Caco-2 (cell line): ENCODE results near the gene RPS14. TPM values are rescaled to one million over a fixed set of nuclear protein-coding genes. Genes with fewer than 3 reads are reported as not detected.

Experiments
- BruUV-seq: library from RNA; stranded (reverse); fragments of 400-500 nt; replicated peaks from 2 replicates; lab custom pipeline; 2021; lab: Mats Ljungman, UMichigan
- CTCF ChIA-PET: fragments of 300-600 bp; sonication (Branson Sonifier 250); formaldehyde crosslinking; loops from one replicate; lab custom pipeline; 2022; ENCODE audit warnings: antibody characterized with exemption; lab: Charles Lee
- POLR2A ChIA-PET: fragments of 300-600 bp; sonication (Branson Sonifier 250); formaldehyde crosslinking; loops from one replicate; lab custom pipeline; 2022; ENCODE audit warnings: antibody characterized with exemption; lab: Charles Lee
- DNase-seq, 2 experiments: peaks; one replicate each; pipeline versions ENCODE4 v3.0.0 to v3.0.0-alpha.2; 2020 to 2022
- H3K27me3 ChIP-seq: replicated peaks from 2 replicates; pipeline ENCODE4 v1.6.0; 2011; ENCODE audit warnings: low read length; ENCODE audit not compliant: control insufficient read depth, insufficient read depth
- H3K36me3 ChIP-seq: 2 replicates; pipeline ENCODE4 v1.5.1; 2011; ENCODE audit warnings: low read length; ENCODE audit not compliant: control insufficient read depth, insufficient read depth
- H3K4me1 ChIP-seq: fragments of 250-450 bp; sonication (Bioruptor Pico); 2 replicates; pipeline ENCODE4 v1.5.1; 2020; ENCODE audit warnings: mild to moderate bottlenecking
- H3K4me3 ChIP-seq: 2 replicates; pipeline ENCODE4 v1.5.1; 2011; ENCODE audit warnings: low read depth, mild to moderate bottlenecking, control low read depth, low read length
- H3K9me3 ChIP-seq: fragments of 250-450 bp; sonication (Bioruptor Pico); 2 replicates; pipeline ENCODE4 v1.5.1; 2020; ENCODE audit warnings: mild to moderate bottlenecking, moderate library complexity
- H3K27ac Mint-ChIP-seq: one replicate; pipeline ENCODE4 v1.8.0; 2022; ENCODE audit warnings: mixed read lengths; ENCODE audit not compliant: unreplicated experiment
- H3K27me3 Mint-ChIP-seq: one replicate; pipeline ENCODE4 v1.8.0; 2022; ENCODE audit warnings: mixed read lengths; ENCODE audit not compliant: insufficient read depth, unreplicated experiment
- H3K36me3 Mint-ChIP-seq: one replicate; pipeline ENCODE4 v1.8.0; 2022; ENCODE audit warnings: mild to moderate bottlenecking, mixed read lengths; ENCODE audit not compliant: insufficient read depth, unreplicated experiment
- H3K4me1 Mint-ChIP-seq: one replicate; pipeline ENCODE4 v1.8.0; 2022; ENCODE audit warnings: low read depth, mixed read lengths; ENCODE audit not compliant: unreplicated experiment
- H3K4me3 Mint-ChIP-seq: one replicate; pipeline ENCODE4 v1.8.0; 2022; ENCODE audit warnings: mild to moderate bottlenecking, moderate library complexity, mixed read lengths; ENCODE audit not compliant: unreplicated experiment
- H3K9me3 Mint-ChIP-seq: one replicate; pipeline ENCODE4 v1.8.0; 2022; ENCODE audit warnings: mixed read lengths; ENCODE audit not compliant: unreplicated experiment
- intact Hi-C: fragments of 100-400 bp; cut with micrococcal nuclease; formaldehyde crosslinking; loops from one replicate; pipeline ENCODE4 v1.10.0; 2022; ENCODE audit not compliant: unreplicated experiment
- total RNA-seq: library from RNA; stranded (reverse); gene quantifications from 2 replicates; pipeline ENCODE4 v1.2.3, GENCODE V29; 2022
- TF ChIP-seq, protein P1 (sequence below), 2 experiments: fragments of 200-600 bp in 1 of 2; IDR thresholded peaks; 1 replicate in 1 of 2; 2 replicates in 1 of 2; pipeline versions ENCODE4 v1.5.1 to v1.8.0; 2011 to 2022; ENCODE audit warnings: antibody characterized with exemption in 1 of 2, control low read depth in 1 of 2, inconsistent platforms in 1 of 2, low read depth in 1 of 2, low read length in 1 of 2, mild to moderate bottlenecking in 1 of 2, moderate library complexity in 1 of 2; ENCODE audit not compliant: insufficient read depth in 1 of 2, severe bottlenecking in 1 of 2, unreplicated experiment in 1 of 2

Gene RPS14
- total RNA-seq, 1 experiment from 2014 or later: 2,300 TPM

DNA sequence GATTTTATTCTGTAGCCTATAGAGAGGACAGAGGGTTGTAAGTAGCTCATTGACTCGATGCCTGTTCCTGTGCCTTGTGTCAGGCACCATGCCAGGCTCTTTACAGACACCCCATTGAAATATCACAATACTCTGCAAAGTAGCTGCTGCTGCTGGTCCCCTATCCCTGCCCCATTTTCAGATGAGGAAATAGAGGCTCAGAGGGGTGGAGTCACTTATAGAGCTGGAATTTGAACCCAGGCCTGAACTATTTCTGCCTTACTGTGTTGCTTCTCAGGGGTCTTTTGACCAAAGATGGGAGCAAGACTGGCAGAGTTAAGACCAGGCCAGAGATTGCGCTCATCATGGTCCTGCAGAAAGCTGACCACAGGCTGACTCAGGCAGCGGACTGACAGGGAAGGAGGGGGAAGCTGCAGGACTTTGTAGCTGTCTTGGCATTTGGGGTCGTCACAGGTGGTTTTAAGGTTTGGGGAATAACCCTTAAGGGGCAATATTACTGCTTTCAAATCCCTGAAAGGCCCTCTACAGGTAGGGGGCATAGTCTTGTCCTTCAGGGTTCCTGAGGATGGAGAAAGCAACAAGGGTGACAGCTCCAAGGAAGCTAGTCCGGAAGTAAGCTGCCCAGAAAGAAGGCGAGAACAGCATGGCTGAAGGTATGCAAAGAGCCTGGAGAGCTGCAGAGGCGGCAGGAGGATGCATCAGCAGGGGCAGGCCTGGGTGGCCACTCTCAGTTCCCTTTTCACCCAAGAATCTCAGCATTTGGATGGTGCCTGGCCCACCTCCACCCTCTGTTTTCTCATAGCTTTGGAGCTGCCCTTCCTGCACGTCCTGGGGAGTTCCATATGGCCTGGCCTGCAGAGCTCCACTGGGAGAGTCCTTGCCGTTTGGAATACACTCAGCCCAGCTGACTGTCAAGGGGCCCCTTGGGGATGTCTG lies 40.1 kb upstream of the RPS14 start:
- peak overlapping the region; percentile 13 for H3K27ac Mint-ChIP-seq
- TF ChIP-seq, protein P1, sequence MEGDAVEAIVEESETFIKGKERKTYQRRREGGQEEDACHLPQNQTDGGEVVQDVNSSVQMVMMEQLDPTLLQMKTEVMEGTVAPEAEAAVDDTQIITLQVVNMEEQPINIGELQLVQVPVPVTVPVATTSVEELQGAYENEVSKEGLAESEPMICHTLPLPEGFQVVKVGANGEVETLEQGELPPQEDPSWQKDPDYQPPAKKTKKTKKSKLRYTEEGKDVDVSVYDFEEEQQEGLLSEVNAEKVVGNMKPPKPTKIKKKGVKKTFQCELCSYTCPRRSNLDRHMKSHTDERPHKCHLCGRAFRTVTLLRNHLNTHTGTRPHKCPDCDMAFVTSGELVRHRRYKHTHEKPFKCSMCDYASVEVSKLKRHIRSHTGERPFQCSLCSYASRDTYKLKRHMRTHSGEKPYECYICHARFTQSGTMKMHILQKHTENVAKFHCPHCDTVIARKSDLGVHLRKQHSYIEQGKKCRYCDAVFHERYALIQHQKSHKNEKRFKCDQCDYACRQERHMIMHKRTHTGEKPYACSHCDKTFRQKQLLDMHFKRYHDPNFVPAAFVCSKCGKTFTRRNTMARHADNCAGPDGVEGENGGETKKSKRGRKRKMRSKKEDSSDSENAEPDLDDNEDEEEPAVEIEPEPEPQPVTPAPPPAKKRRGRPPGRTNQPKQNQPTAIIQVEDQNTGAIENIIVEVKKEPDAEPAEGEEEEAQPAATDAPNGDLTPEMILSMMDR (IDR thresholded peaks at IDR 0.05; ENCODE audit: insufficient read depth in 1 of 2, low read depth in 1 of 2, low read length in 1 of 2, severe bottlenecking in 1 of 2, unreplicated experiment in 1 of 2): no peak
- Histone ChIP-seq H3K4me3 (no peak overlapping the region), H3K36me3 (peaks cover 3% of the 10 kb centered on the region; the same call in 1 of the 2 replicates), H3K27me3 (no peaks in the 10 kb centered on the region), H3K9me3 (no peaks in the 10 kb centered on the region), H3K4me1 (peaks cover 57% of the 10 kb centered on the region)
- H3K36me3 Mint-ChIP-seq: peaks cover 47% of the 10 kb centered on the region
- no peak overlapping the region for H3K4me3 Mint-ChIP-seq
- DNase-seq: no peak
- POLR2A ChIA-PET: no interaction called here
- intact Hi-C loops: no loop called here
- no peaks in the 10 kb centered on the region for H3K27me3 Mint-ChIP-seq
- no peaks in the 10 kb centered on the region for H3K9me3 Mint-ChIP-seq
- no TSS peak for BruUV-seq
- CTCF ChIA-PET: interaction anchor here (0.6 to 1.6 kb wide), 3 partner anchors 16 to 1268 kb away, joined by 3 to 5 read pairs (median 4); no protein-coding TSS in a partner anchor
- peaks cover 54% of the 10 kb centered on the region for H3K4me1 Mint-ChIP-seq

DNA sequence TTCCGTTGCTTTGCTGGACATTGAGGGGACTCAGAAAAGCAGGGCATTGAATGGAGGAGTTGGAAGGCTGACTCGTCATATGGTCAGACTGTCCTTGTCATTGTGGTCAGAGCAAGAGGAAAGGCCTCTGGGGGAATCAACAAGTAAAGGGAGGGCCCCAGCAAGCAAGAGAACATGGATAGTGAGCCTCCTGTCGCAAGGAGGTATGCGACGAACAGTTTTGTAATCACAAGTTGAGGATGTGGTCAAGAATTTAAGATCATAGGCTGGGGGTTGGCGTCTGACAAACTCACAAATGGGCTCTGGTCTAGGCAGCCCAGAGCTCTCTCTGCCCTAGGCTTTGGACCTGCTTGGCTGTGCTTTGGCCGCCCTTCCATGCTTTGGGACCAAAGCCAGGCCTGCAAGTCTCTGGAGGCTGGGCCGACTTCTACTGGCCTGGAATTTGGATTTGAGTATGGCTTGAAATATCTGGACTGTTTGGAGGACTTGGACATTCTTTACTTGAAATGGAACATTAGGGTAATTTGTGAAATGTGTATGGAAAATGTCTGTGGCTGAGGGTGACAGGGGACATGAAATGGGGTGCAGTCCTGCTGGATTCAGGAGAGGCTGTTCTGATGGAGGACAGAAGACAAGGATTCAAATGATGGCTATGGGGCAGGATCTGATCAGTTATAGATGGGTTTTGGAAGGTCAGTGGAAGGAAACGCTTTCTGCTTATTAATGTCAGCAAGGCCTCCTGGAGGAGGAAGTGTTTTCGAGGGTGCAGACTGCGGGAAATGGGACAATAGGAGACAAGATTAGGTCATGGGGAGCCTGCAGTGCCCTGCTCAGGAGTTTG lies 39.2 kb upstream of the RPS14 start:
- H3K4me1 Mint-ChIP-seq: peaks cover 54% of the 10 kb centered on the region
- peak overlapping the region; percentile 66 for H3K4me3 Mint-ChIP-seq
- Histone ChIP-seq H3K9me3 (no peaks in the 10 kb centered on the region), H3K4me1 (peaks cover 57% of the 10 kb centered on the region), H3K27me3 (no peaks in the 10 kb centered on the region), H3K4me3 (no peak overlapping the region), H3K36me3 (peaks cover 3% of the 10 kb centered on the region; the same call in 1 of the 2 replicates)
- TF ChIP-seq, protein P1 (IDR thresholded peaks at IDR 0.05; ENCODE audit: insufficient read depth in 1 of 2, low read depth in 1 of 2, low read length in 1 of 2, severe bottlenecking in 1 of 2, unreplicated experiment in 1 of 2): no peak
- ChIA-PET POLR2A (no interaction called here), CTCF (interaction anchor here (1.6 kb wide), 1 partner anchor 34 kb away, joined by 5 read pairs; no protein-coding TSS in a partner anchor)
- H3K27ac Mint-ChIP-seq: peak overlapping the region; percentile 13
- BruUV-seq: TSS peak; percentile 18
- no peak for DNase-seq
- H3K9me3 Mint-ChIP-seq: no peaks in the 10 kb centered on the region
- H3K36me3 Mint-ChIP-seq: peaks cover 41% of the 10 kb centered on the region
- H3K27me3 Mint-ChIP-seq: no peaks in the 10 kb centered on the region
- intact Hi-C loops: no loop called here
